Measurements from ENCODE around the gene RASA1.
A peak's percentile ranks its signal among the peaks of the same experiment; 100 is the strongest.

Gene RASA1

GRCh38 chr5:87361536-87362213 lies 94.0 kb downstream of the RASA1 start:
- DNase-seq: no peak

- DNase-seq: no peak
Observed at GRCh38 chr5:87367243-87367642, 99.6 kb downstream of the RASA1 start.

DNA sequence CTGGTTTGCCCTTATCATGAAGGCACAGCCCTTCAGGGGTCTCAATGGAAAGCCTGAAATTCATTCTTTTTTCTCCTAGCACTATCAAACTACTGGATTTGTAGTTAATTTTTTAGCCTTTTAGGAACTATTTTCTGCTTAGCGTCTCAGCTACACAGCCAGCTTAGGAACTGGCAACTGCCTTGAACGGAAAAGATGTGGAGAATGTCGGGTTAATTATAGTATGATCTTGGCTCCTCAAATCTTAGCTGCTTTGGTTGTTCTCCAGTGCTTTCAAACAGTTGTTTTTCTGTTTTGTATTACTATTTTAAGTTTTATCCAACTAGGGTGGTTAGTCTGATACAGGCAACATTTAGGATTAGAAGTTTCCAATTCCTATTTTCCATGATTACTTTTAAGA lies 100.9 kb downstream of the RASA1 start:
- no peak for DNase-seq

DNA sequence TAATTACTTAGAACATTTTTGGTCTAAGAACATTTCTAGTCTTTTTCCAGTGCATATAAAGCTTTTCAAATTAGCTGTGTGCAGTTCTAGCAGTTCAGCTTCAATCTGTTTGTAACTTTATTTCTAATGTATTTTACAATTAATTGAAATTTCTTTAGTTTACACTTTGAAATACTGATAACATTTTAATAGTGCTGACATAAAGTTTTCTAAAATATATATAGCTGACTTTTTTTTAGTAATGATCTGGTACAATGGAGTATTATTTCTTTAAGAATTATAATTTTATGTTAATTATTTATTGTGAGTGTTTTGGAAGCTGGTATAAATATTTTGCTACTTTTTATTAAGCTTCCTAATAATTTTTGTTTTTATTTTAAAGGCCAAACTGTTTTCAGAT lies 101.7 kb downstream of the RASA1 start:
- DNase-seq: no peak

- no peak for DNase-seq
Observed at GRCh38 chr5:87372705-87373104, 105.0 kb downstream of the RASA1 start.

DNA sequence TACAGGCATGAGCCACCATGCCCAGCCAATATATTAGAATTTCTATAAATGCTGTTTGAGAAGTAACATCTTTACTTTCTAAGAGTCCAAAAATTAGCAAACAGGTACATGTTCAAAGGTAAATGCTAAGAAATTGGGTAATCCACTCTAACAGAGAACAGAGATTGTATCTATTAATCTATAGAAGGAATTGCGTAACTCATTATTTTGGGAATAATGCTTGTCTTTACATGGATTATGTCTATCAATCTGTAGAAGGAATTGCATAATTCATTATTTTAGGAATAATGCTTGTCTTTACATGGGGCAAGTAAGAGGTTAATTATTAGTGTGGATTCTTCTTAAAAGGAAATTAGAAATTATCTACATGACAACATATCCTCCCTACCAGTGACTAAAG lies 114.5 kb downstream of the RASA1 start:
- no peak for DNase-seq

- no peak for DNase-seq
Observed at GRCh38 chr5:87383216-87383615, 115.5 kb downstream of the RASA1 start.

DNA sequence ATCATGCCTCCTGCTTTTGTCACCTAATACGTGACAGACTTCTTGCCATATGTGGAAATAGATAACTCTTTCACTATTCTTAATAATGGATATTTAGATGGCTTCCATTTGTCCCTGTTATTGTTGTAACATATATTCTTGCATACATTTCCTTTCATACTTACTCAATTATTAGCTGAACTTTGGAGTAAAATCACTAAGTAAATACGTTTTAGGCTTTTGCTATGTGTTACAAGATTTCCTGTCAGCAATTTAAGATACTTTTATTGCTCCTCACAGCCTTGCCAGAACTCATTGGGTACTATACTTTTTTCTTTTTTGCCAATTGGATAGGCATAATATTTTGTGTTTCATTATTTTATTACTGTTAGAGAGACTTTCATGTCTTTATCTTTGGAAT lies 118.1 kb downstream of the RASA1 start:
- no peak for DNase-seq

GRCh38 chr5:87388129-87388528 lies 120.4 kb downstream of the RASA1 start:
- DNase-seq: no peak

DNA sequence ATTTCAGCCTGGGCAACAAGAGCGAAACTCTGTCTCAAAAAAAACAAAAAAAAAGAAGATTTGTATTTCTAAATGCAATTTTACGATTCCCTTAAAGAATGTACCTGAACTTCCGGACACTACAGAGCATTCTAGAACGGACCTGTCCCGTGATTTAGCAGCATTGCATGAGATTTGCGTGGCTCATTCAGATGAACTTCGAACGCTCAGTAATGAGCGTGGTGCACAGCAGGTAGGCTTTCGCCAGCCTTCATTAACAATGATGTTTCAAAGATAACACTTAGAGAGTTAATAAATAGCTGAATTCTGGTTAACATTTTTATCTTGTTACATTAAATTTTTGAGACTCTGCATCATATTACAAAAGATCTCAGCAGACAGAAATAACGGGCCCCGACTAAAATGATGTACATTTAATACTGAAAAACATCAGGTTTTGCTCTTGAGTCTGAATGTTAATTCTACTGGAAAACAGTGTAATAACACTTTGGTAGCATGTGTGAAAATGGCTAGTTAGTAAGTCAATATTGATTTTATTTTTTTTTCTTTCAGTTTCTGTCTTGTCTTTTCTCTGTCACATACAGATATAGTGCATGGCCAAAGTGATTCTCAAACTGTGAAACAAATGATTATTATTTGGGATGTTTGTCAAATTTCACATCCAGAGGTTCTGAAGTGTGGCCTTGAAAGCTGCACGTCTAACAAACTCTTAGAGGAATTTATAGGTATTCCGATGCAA lies 121.8 kb downstream of the RASA1 start:
- DNase-seq: no peak

- no peak for DNase-seq
Observed at GRCh38 chr5:87390075-87390474, 122.4 kb downstream of the RASA1 start.

GRCh38 chr5:87390576-87391199 lies 123.0 kb downstream of the RASA1 start:
- DNase-seq: no peak

DNA sequence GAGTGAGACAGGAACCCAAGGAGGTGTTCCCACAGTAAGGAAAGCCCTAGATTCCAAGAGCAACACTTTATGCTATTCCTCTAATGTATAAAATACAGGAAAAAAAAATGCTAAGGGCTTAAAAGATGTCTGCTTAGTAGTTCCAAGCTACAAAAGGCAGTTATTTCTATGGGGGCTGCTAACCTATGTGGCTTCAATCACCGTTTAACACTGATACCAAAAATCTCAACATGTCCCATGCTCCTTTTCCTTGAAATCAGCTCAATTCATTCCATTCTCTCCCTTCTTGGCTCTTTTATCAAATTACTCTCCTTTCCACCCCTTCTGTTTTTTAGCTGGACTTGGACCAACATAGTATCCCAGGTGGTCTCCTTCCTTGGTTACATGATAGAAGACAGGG lies 124.5 kb downstream of the RASA1 start:
- DNase-seq: no peak

DNA sequence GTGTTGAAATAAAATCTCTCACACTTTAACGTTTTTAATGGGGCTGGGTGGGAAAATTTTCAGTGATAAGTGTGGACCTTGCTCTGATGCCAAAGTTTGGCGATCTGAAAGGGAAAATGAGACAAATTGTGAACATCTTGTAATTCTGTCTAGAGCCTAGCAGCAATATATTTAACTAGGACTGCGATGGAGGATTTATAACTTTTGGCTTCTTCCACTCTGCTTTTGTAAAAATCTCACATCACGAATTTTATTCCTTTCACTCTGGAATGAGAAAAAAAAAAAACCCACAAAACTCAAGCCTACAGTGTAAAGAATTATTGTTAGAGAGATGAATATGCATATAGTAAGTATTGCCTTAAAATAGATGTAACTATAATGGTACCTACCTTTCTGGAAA lies 125.1 kb downstream of the RASA1 start:
- no peak for DNase-seq

DNA sequence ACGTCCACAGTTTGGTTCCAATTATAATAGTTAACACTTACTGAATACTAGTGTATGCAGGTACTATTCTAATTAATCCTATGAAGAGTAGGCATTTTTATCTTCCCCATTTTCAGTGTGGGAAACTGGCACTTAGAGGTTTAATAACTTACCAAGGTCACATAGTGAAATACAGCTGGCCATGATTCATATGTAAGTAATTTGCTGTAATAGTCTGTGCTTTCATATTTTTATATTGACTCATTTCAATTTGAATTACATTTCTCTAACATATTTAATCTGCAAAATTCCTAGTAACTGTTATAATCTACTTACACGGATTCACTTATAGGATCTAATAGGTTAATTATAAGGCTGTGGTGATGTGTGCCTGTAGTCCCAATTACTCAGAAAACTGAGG lies 125.6 kb downstream of the RASA1 start:
- no peak for DNase-seq

GRCh38 chr5:87394411-87395165 lies 126.9 kb downstream of the RASA1 start:
- no peak for DNase-seq

DNA sequence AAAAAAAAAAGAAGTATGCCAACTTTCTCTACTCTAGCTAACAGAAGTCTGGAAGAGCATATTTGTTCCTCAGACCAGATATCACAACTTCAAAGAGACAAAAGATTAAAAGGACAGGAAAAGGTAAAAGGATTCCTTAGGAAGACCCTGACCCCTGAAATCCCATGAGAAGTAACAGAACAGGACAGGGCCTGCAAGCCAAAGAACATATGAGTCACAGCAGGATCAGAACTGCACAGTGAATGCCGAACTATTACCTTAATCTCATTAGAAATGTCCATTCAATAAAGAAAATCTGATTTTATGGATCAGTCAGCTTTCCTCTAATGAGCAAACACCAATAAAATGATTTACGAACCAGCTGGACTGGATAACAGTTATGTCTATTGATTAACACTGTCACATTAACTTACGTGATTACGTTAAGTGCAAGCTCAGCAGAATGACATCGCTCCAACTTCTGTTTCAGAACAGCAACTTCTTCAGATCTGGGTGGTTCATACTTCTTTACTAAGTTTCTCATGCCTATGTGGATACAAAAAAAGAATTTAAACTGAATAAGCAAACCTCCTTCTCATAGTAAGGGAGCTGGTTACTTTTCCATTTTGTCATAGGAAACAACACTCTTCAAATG lies 131.4 kb downstream of the RASA1 start:
- DNase-seq: no peak

GRCh38 chr5:87399720-87400119 lies 132.0 kb downstream of the RASA1 start:
- DNase-seq: no peak

GRCh38 chr5:87400305-87400899 lies 132.7 kb downstream of the RASA1 start:
- peak in 1 of 2 donors; percentile 49 for DNase-seq

- DNase-seq: no peak
Observed at GRCh38 chr5:87401626-87402025, 133.9 kb downstream of the RASA1 start.

- DNase-seq: peak in 1 of 2 donors; percentile 24
Observed at GRCh38 chr5:87403409-87403808, 135.7 kb downstream of the RASA1 start.

DNA sequence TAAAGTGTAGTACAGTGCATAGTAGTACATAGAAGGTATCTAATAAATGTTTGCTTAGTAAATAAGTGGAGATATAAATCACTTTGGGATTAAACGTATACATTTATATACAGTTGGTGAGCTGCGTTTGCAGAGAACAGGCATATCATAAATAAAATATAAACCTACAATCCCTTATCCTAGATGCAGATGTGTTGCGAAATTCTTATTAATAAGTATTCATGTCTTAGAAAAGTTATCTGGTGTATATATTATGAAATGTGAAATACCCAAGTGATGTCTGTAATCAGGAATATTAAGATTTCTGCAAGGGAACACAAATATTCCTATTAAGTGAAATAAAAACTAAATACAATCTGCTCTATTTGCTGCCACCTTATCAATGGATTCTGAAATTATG lies 136.2 kb downstream of the RASA1 start:
- DNase-seq: no peak

DNA sequence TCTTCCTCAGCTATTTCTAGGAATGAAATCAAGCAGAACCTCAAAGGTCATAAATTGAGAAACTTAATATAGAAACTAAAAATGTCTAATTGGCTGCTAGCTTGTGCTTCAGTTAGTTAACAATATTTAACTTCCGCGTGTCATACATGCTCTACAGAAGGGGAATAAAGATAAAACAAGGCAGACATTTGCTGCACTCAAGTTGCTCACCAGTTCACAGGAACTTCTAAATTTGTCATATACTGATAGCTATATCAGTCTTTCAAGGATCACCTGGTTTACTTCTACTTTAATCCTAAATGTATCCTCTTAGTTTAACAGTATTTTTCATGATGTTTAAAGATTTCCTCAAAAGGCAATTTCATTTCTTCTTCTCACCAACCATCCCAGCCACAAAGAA lies 136.7 kb downstream of the RASA1 start:
- no peak for DNase-seq

Measured in CD4-positive, alpha-beta T cell treated with Interleukin-1 beta for 1 hour (primary cell).